GM12801 (cell line): ENCODE data around the gene KCTD16.

Source experiments
- CTCF ChIP-seq: IDR thresholded peaks from one replicate; pipeline ENCODE4 v1.5.1; 2011; ENCODE audit warnings: control low read depth; ENCODE audit not compliant: insufficient read length; ENCODE audit errors: extremely low read depth

KCTD16 gene

DNA sequence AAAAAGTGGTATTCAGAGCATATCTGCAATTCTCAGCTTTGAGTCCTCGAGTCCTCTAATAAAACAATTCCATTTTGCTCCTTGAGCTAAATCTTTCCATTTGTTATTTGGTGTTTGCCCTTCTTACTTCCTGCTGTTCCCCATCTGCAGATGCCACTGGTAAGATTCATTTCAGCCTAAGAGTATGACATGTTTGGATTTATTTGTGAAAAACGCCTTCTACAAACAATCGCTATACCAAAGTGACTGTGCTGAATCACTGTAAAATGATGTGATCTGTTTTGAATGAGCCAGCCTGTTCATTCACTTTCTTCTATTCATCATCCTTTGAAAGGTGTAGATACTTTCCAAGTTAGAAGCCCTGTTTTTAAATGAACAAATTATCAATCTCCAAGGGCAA lies 27.7 kb downstream of the KCTD16 start:
- no peak for TF ChIP-seq CTCF

- no peak for TF ChIP-seq CTCF
These were observed 30.9 kb downstream of the KCTD16 start for GRCh38 chr5:144201588-144201987.

DNA sequence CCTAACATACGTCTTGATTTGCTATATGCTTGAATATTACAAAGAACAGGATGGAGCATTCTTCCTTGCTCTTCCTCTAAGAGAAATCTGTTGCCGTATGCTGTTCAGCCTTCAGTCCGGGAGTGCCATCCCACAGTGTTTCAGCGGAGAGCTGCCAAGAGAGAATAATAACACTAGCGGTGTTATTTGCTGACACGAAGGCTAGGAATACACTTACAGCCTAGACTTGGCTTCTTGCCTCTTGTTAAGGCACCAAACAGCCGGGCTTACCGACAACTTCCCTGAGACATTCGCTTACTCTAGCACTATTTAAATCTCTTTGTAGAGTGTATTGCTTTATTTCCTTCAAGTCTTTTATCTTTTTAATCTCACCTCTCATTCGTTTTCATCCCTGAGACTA lies 31.4 kb downstream of the KCTD16 start:
- TF ChIP-seq CTCF, result no peak

DNA sequence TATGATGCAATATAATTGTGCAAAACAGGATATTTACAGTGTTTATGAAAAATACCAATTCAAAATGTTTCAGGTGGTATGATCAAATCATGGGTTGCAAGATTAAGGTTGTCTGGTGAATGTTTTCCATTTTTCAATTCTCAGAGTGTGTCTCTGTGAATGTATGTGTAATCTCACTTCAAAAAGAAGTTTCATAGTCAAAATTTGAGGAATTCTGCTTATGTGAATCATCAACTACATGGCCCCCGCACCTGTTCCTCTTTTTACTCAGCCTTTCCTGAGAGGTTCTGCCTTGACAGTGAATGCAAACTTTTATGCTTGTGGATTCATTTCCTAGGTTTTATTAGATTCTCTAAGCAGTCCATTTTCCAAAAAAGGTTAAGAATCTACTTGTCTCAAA lies 32.1 kb downstream of the KCTD16 start:
- no peak for TF ChIP-seq CTCF

DNA sequence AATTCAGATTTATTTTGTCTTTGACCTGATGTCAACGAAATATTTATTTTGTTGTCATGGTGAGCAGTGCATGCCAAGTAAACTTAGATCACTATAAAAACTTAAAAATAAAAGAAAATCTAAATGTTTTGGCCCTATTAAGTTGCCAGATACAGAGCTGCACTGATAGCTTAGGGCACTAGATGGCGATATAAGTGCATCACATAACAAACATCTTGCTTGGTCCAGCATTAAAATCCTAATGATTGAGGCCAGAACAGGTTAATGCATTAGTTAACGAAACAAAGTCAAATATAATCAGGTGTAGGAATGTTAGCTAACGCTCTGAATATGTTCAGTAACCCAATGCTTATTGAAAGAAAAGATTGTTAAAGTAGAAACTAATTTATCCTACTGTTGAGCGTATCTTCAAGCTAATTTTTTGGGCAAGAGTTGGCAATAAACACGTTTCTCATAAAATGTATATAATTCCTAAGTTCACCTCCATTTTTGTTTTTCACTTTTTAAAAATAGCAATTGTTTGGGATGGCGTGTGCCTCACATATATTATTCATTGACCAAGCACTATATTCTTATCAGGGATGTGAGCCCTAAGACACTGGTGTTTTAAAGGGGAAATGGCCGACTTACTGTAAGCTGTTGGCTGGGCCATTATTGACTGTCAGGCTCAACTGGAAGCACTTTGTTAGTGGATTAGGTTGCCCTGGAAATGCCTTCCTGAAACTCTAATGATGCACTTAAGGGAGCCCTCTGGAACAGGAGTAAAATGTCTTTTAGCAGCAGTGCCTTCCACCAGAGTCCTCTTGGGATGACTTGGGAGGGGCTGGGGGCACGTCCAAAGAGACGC lies 33.3 kb downstream of the KCTD16 start:
- no peak for TF ChIP-seq CTCF

DNA sequence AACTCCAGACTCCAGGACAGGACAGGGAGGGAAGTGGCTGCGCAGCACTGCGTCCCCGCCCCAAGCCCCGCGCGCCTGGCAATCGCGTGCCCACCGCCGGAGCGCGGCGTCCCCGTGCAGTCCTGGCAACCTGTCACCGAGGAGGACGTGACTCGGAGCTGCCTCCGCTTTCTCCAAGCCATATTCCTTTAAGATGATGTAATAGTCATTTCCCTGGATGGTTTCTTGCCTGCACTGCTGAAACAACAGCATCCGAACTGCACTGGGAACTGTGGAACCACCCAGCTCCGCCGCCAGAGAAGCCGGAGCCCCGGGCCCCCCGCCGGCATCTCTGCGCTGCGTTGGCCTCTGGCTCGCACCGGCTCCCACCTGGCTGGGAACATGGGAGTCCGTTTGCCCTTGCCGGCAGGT lies 34.5 kb downstream of the KCTD16 start:
- TF ChIP-seq CTCF, result no peak

- no peak for TF ChIP-seq CTCF
These were observed 35.5 kb downstream of the KCTD16 start for GRCh38 chr5:144206141-144206540.
